Epithelial cell of esophagus (primary cell): ENCODE results near the gene ZNF688.
"Not testable (repeated sequence)": the region's sequence is repeated elsewhere in the genome, so short reads cannot be mapped to it uniquely, and the experiment has no call there.

Source experiments
- DNase-seq: peaks from one replicate; pipeline ENCODE4 v3.0.0; 2010; ENCODE audit warnings: low read depth
- H3K4me3 ChIP-seq: 2 replicates; pipeline ENCODE4 v1.5.1; 2011; ENCODE audit warnings: mild to moderate bottlenecking, low read length, control low read depth
- TF ChIP-seq, protein P1 (sequence below): IDR thresholded peaks from 2 replicates; pipeline ENCODE4 v1.5.1; 2011; ENCODE audit warnings: low read depth, mild to moderate bottlenecking, low read length, control low read depth, inconsistent platforms; ENCODE audit not compliant: insufficient read depth; ENCODE audit errors: missing control alignments

The ZNF688 gene

DNA sequence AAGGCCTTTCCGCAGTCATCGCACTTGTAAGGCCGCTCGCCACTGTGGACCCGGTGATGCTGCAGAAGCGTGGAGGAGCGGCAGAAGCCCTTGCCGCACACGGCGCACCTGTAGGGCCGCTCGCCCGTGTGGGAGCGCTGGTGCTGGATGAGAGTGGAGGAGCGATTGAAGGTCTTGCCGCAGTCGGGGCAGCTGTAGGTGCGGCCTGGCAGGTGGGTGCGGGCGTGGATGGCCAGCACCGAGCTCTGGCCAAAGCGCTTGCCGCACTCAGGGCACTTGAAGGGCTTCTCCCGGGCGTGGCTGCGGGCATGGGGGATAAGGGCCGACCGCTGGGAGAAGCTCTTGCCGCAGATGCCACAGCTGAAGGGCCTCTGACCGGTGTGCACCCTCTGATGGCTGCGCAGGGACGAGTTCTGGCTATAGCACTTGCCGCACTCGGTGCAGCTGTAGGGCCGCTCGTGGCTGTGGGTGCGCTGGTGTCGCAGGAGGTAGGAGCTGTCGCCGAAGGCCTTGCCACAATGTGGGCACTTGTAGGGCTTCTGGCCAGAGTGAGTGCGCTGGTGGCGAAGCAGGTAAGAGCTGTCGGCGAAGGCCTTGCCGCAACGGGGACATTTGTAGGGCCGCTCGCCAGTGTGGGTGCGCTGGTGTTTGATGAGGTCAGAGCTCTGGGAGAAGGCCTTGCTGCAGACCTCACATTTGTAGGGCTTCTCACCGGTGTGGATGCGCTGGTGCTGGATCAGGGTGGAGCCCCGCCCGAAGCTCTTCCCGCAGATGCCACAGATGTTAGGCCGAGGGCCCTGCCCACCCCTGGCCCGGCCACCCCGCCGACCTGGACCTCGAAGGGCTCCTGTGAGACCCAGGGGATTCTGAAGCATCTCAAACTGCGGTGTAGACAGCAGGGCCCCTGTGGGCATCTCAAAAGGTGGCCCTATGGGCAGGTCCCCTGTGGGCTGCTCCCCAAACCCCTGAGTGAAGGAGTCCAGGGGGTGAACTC is 46.6 kb downstream of the ZNF688 start:
- DNase-seq, result no peak
- H3K4me3 ChIP-seq, result no peak overlapping the region
- TF ChIP-seq, protein P1, sequence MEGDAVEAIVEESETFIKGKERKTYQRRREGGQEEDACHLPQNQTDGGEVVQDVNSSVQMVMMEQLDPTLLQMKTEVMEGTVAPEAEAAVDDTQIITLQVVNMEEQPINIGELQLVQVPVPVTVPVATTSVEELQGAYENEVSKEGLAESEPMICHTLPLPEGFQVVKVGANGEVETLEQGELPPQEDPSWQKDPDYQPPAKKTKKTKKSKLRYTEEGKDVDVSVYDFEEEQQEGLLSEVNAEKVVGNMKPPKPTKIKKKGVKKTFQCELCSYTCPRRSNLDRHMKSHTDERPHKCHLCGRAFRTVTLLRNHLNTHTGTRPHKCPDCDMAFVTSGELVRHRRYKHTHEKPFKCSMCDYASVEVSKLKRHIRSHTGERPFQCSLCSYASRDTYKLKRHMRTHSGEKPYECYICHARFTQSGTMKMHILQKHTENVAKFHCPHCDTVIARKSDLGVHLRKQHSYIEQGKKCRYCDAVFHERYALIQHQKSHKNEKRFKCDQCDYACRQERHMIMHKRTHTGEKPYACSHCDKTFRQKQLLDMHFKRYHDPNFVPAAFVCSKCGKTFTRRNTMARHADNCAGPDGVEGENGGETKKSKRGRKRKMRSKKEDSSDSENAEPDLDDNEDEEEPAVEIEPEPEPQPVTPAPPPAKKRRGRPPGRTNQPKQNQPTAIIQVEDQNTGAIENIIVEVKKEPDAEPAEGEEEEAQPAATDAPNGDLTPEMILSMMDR, result no peak

- TF ChIP-seq, protein P1, result no peak
- no peak overlapping the region for H3K4me3 ChIP-seq
- no peak for DNase-seq
Measured at GRCh38 chr16:30523768-30524574, 47.5 kb downstream of the ZNF688 start.

GRCh38 chr16:30522702-30523463 is 48.6 kb downstream of the ZNF688 start:
- H3K4me3 ChIP-seq, DNase-seq: not testable (repeated sequence)

DNA sequence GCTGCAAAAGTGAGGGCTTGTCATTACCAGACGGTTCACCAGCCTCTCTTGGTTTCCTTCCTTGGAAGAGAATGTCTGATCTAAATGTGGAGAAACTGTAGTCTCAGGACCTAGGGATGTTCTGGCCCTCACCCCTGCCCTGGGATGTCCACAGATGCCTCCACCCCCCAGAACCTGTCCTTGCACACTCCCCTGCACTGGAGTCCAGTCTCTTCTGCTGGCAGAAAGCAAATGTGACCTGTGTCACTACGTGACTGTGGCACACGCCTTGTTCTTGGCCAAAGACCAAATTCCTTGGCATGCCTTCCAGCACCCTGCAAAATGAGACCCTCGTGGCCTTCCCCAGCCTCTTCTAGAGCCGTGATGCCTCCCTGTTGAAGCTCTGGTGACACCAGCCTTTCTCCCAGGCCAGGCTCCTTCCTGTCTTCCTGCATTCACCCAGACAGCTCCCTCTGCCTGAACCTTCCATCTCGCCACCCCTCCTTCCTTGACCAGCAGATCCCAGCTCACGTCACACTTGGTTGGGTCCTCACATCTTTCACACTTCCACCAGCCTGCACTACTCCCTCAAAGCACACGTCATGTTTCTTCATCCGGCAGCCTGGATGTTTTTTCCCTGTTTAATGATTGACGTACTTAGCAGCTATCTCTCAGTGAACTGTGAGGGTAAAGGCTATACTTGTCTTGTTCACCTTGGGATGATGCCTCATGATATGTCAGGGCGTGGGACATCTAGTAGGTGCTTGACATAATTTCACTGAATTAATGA is 49.5 kb downstream of the ZNF688 start:
- TF ChIP-seq, protein P1, result no peak
- no peak overlapping the region for H3K4me3 ChIP-seq
- DNase-seq, result no peak

GRCh38 chr16:30521476-30521872 is 50.0 kb downstream of the ZNF688 start:
- no peak for DNase-seq
- TF ChIP-seq, protein P1, result no peak
- H3K4me3 ChIP-seq, result no peak overlapping the region
